Neural cell (in vitro differentiated cells): ENCODE results near the gene AMPH. TPM values are rescaled to one million over a fixed set of nuclear protein-coding genes. Genes with fewer than 3 reads are reported as not detected.

Experiments
- H2AFZ ChIP-seq: fragments of 200-600, 300-800 bp; sonication (generic), shearing (Covaris generic); 2 replicates; pipeline ENCODE4 v1.6.0; 2014; ENCODE audit warnings: low read depth, mild to moderate bottlenecking, antibody characterized with exemption, low read length, moderate library complexity
- H3F3A ChIP-seq: fragments of 200-600 bp; shearing (Covaris generic); 2 replicates; pipeline ENCODE4 v1.6.1; 2016; ENCODE audit warnings: mild to moderate bottlenecking, moderate library complexity, mixed read lengths, antibody characterized with exemption, low read length; ENCODE audit not compliant: insufficient read depth, poor library complexity, severe bottlenecking
- H3K27ac ChIP-seq: fragments of 200-600, 300-800 bp; sonication (generic), shearing (Covaris generic); 2 replicates; pipeline ENCODE4 v1.5.1; 2014; ENCODE audit warnings: mild to moderate bottlenecking, low read length, moderate library complexity
- H3K27me3 ChIP-seq: fragments of 300-800, 200-600 bp; sonication (generic), shearing (Covaris generic); 2 replicates; pipeline ENCODE4 v1.6.0; 2014; ENCODE audit warnings: mild to moderate bottlenecking, low read depth, low read length, moderate library complexity; ENCODE audit not compliant: insufficient read depth
- H3K36me3 ChIP-seq: fragments of 300-800, 200-600 bp; sonication (generic), shearing (Covaris generic); 2 replicates; pipeline ENCODE4 v1.5.1; 2014; ENCODE audit warnings: mild to moderate bottlenecking, antibody characterized with exemption, low read length, moderate library complexity; ENCODE audit not compliant: insufficient read depth
- H3K4me2 ChIP-seq: fragments of 300-800, 200-600 bp; sonication (generic), shearing (Covaris generic); 2 replicates; pipeline ENCODE4 v1.6.0; 2014; ENCODE audit warnings: mild to moderate bottlenecking, low read length
- H3K4me3 ChIP-seq: fragments of 300-800, 200-600 bp; sonication (generic), shearing (Covaris generic); 2 replicates; pipeline ENCODE4 v1.5.1; 2014; ENCODE audit warnings: mild to moderate bottlenecking, low read length, moderate library complexity
- H3K79me2 ChIP-seq: fragments of 200-600 bp; shearing (Covaris generic); replicated peaks from 2 replicates; pipeline ENCODE4 v1.6.0; 2014; ENCODE audit warnings: mild to moderate bottlenecking, low read length, moderate library complexity; ENCODE audit not compliant: insufficient read depth
- H3K9ac ChIP-seq: fragments of 300-800, 200-600 bp; sonication (generic), shearing (Covaris generic); 2 replicates; pipeline ENCODE4 v1.6.1; 2016; ENCODE audit warnings: mild to moderate bottlenecking, low read length, mixed read lengths
- H3K9me2 ChIP-seq: fragments of 200-600 bp; shearing (Covaris generic); 2 replicates; pipeline ENCODE4 v1.6.1; 2016; ENCODE audit warnings: mild to moderate bottlenecking, low read length, mixed read lengths; ENCODE audit not compliant: insufficient read depth
- H3K9me3 ChIP-seq: fragments of 200-600, 300-800 bp; sonication (generic), shearing (Covaris generic); 2 replicates; pipeline ENCODE4 v1.6.1; 2016; ENCODE audit warnings: mild to moderate bottlenecking, mixed run types, low read length, moderate library complexity, mixed read lengths
- H4K20me1 ChIP-seq: fragments of 200-600 bp; shearing (Covaris generic); 2 replicates; pipeline ENCODE4 v1.6.1; 2016; ENCODE audit warnings: mild to moderate bottlenecking, mixed run types; ENCODE audit not compliant: insufficient read depth
- CTCF ChIP-seq: fragments of 450-650 bp; IDR thresholded peaks from 2 replicates; pipeline ENCODE4 v1.5.1; 2014; ENCODE audit warnings: antibody characterized with exemption, mild to moderate bottlenecking, moderate library complexity; ENCODE audit not compliant: poor library complexity, severe bottlenecking
- EP300 ChIP-seq: fragments of 450-650 bp; conservative IDR thresholded peaks from 2 replicates; pipeline ENCODE4 v1.6.1; 2014; ENCODE audit warnings: antibody characterized with exemption, mild to moderate bottlenecking, moderate library complexity; ENCODE audit not compliant: poor library complexity, severe bottlenecking
- EZH2 ChIP-seq: fragments of 200-600, 300-800 bp; shearing (Covaris generic), sonication (generic); IDR thresholded peaks from 2 replicates; pipeline ENCODE4 v1.6.1; 2014; ENCODE audit warnings: antibody characterized with exemption, low read length, borderline replicate concordance, mild to moderate bottlenecking; ENCODE audit not compliant: insufficient read depth, poor library complexity, severe bottlenecking
- MXI1 ChIP-seq: fragments of 450-650 bp; conservative IDR thresholded peaks from 2 replicates; pipeline ENCODE4 v1.6.1; 2014; ENCODE audit warnings: antibody characterized with exemption, mild to moderate bottlenecking; ENCODE audit not compliant: poor library complexity, severe bottlenecking
- POLR2AphosphoS5 ChIP-seq: IDR thresholded peaks from 2 replicates; pipeline ENCODE4 v1.6.1; 2012
- RAD21 ChIP-seq: fragments of 450-650 bp; conservative IDR thresholded peaks from 2 replicates; pipeline ENCODE4 v1.6.1; 2014; ENCODE audit warnings: antibody characterized with exemption, mild to moderate bottlenecking, moderate library complexity
- REST ChIP-seq: IDR thresholded peaks from 2 replicates; pipeline ENCODE4 v1.6.1; 2012; ENCODE audit warnings: borderline replicate concordance
- SMC3 ChIP-seq: fragments of 450-650 bp; conservative IDR thresholded peaks from 2 replicates; pipeline ENCODE4 v1.6.1; 2014; ENCODE audit warnings: antibody characterized with exemption, mild to moderate bottlenecking, moderate library complexity; ENCODE audit not compliant: poor library complexity
- TAF1 ChIP-seq: IDR thresholded peaks from 2 replicates; pipeline ENCODE4 v1.6.1; 2012; ENCODE audit warnings: low read depth
- polyA plus RNA-seq: library from polyadenylated mRNA; depleted of rRNA; stranded (reverse); fragments of >200 nt; gene quantifications from 2 replicates; pipeline ENCODE4 v1.2.3, GENCODE V29; 2014

AMPH gene
- polyA plus RNA-seq, 1 donor from 2014 or later, result 33.7 TPM

DNA sequence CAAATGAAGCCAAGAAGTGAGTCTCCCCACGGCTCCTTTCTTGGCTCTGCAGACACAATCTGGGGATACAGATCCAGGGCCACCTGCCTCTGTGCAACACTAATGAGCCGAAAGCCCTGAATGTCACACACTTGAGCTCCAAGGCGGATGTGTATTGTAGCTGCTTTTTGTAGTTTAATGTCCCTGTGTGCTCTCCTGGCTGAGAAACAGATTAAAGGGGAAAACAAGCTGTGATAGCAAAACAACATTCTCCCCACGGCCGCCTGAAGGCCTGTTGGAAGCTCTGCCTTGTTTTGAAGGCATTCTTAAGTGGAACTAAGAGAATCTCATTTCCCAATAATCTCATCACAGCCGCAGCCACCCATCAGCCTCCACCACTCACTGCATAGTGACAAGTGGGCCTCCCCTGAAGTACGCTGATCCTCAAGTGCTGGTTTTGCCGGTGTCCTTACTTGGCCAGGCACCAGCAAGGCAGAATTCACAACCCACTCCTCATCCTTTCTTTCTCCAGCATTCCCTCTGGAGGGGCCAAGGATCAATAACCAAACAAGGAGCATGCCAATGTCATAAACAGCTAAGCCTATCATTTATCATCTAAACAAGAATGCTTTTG is 44.4 kb upstream of the AMPH start:
- H3K36me3 ChIP-seq, result no peaks in the 10 kb centered on the region
- H3K4me2 ChIP-seq, result no peak overlapping the region
- no peaks in the 10 kb centered on the region for H3K79me2 ChIP-seq
- no peaks in the 10 kb centered on the region for H3K9me2 ChIP-seq
- no peaks in the 10 kb centered on the region for H3K9me3 ChIP-seq
- no peaks in the 10 kb centered on the region for H3F3A ChIP-seq
- no peaks in the 10 kb centered on the region for H3K27me3 ChIP-seq
- H3K27ac ChIP-seq, result no peak overlapping the region
- no peak for TF ChIP-seq SMC3
- no peak for TF ChIP-seq MXI1
- TF ChIP-seq EP300, result no peak
- no peak for TF ChIP-seq EZH2
- TF ChIP-seq CTCF, result no peak
- TF ChIP-seq RAD21, result no peak
- no peak for TF ChIP-seq REST
- no peak for TF ChIP-seq TAF1
- TF ChIP-seq POLR2AphosphoS5, result no peak
- no peak overlapping the region for H2AFZ ChIP-seq
- H4K20me1 ChIP-seq, result no peaks in the 10 kb centered on the region
- H3K4me3 ChIP-seq, result no peak overlapping the region
- no peak overlapping the region for H3K9ac ChIP-seq

DNA sequence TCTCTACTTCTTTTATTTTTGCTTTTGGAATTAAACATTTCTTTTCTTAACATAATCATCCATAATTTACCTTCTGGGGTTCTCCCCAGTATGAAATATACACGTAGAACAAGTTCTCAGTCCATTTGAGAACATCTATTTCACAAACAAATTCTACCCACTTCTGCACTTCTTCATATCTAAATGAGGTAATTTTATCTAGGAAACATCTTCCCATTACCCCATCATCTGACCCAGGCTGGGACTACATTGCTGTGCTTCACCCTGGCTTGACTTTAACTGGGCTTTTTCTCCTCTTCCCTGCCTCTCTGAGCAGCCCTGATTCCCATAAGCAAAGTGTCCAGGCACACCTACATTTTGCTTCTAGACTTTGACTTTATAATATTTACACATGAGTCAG is 43.3 kb upstream of the AMPH start:
- Histone ChIP-seq H3K27me3 (no peaks in the 10 kb centered on the region), H4K20me1 (no peaks in the 10 kb centered on the region), H2AFZ (no peak overlapping the region), H3K9me2 (no peaks in the 10 kb centered on the region), H3K9me3 (no peaks in the 10 kb centered on the region), H3K9ac (no peak overlapping the region), H3K36me3 (no peaks in the 10 kb centered on the region), H3K4me3 (no peak overlapping the region), H3K27ac (no peak overlapping the region), H3F3A (no peaks in the 10 kb centered on the region), H3K4me2 (no peak overlapping the region), H3K79me2 (no peaks in the 10 kb centered on the region)
- TF ChIP-seq MXI1, result no peak
- TF ChIP-seq POLR2AphosphoS5, result no peak
